Kidney (tissue), 14 donors: ENCODE data around the gene VEGFC. TPM values are rescaled to one million over a fixed set of nuclear protein-coding genes. Genes with fewer than 3 reads are reported as not detected.

Source experiments
- DNase-seq, 5 donors: peaks; one replicate each; pipeline ENCODE4 v3.0.0-alpha.2; 2013 to 2020
- FAIRE-seq: peaks from 2 replicates; lab custom pipeline; 2012; peaks lifted over from hg19 to GRCh38; lab: Jason Lieb, UNC
- H3K27ac ChIP-seq, 2 donors: one replicate each; pipeline ENCODE4 v1.7.0; 2013; ENCODE audit warnings: low read depth in 2 of 2, low read length in 2 of 2, inconsistent platforms in 1 of 2
- H3K27me3 ChIP-seq: one replicate; pipeline ENCODE4 v1.7.1; 2013; ENCODE audit warnings: low read length, inconsistent platforms; ENCODE audit not compliant: control insufficient read depth, insufficient read depth
- H3K36me3 ChIP-seq, 3 donors: one replicate each; pipeline versions ENCODE4 v1.7.0 to v1.7.1; 2013; ENCODE audit warnings: low read length in 3 of 3, control low read depth in 1 of 3, inconsistent platforms in 1 of 3; ENCODE audit not compliant: insufficient read depth in 3 of 3, control insufficient read depth in 2 of 3
- H3K4me1 ChIP-seq, 3 donors: one replicate each; pipeline versions ENCODE4 v1.7.0 to v1.7.1; 2013; ENCODE audit warnings: low read length in 3 of 3, inconsistent platforms in 1 of 3, low read depth in 1 of 3; ENCODE audit not compliant: control insufficient read depth in 2 of 3, insufficient read depth in 2 of 3
- H3K4me3 ChIP-seq, 3 donors: one replicate each; pipeline versions ENCODE4 v1.7.0 to v1.8.1; 2013; ENCODE audit warnings: low read length in 3 of 3, control low read depth in 1 of 3, inconsistent platforms in 1 of 3
- H3K9ac ChIP-seq, 3 donors: one replicate each; pipeline versions ENCODE4 v1.7.0 to v1.7.1; 2013; ENCODE audit warnings: low read length in 3 of 3, control low read depth in 1 of 3, inconsistent platforms in 1 of 3
- H3K9me3 ChIP-seq, 3 donors: one replicate each; pipeline versions ENCODE4 v1.7.0 to v1.7.1; 2013; ENCODE audit warnings: low read length in 3 of 3, control low read depth in 1 of 3, inconsistent platforms in 1 of 3; ENCODE audit not compliant: control insufficient read depth in 2 of 3, insufficient read depth in 1 of 3
- intact Hi-C: fragments of 100-400 bp; cut with DNase I; formaldehyde crosslinking; loops from one replicate; pipeline ENCODE4 v1.11.1; 2022
- polyA plus RNA-seq: library from polyadenylated mRNA; stranded (reverse); fragments of 350-450 nt; fragmentation: Illumina TruSeq; extraction: RNeasy Lipid Tissue Mini Kit (QIAGEN cat#74804); gene quantifications from one replicate; pipeline ENCODE4 v1.2.3, GENCODE V29; 2014; ENCODE audit warnings: low read depth, low replicate concordance; ENCODE audit not compliant: insufficient read depth
- total RNA-seq: library from RNA; stranded (reverse); fragmentation: NEBNext Ultra II Directional; extraction: Animal tissue kit (Norgen Biotek cat#: 25700); gene quantifications from one replicate; pipeline ENCODE4 v1.2.1, GENCODE V29; 2021
- TF ChIP-seq, protein P1 (sequence below): IDR thresholded peaks from 3 replicates; pipeline ENCODE4 v1.5.1; 2012; ENCODE audit warnings: mild to moderate bottlenecking, moderate library complexity, borderline replicate concordance; ENCODE audit not compliant: insufficient read depth; ENCODE audit errors: extremely low read depth
- donor health status: control.
- donor health status: control.
- donor health status: control.
- donor health status: control.
- donor health status: control.
- donor health status: DM: yes; HTN: yes; CAD: no.
- donor health status: Normal renal cell carcinoma (clear cell type).

The VEGFC gene
- total and polyA plus RNA-seq, 2 donors from 2014 or later: 6.6 to 14.3 TPM

DNA sequence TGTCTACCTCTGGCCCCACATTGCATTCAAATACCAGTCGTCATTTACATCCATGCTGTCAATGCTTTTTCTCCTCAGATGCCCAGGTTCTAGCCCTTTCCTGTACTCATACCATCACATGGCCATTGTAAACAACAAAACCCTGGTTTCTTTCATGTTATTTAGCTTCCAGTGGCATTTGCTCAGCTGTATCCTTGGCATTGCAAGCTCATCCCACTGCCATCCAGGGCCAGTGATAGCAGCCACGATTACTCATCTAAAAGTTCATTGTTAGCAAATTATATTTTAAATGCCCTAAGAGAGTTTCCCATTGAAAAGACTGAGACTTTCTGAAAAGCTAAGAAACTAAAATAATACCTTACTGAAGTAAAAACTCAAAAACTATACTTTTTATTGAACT, 34.0 kb downstream of the VEGFC start:
- Histone ChIP-seq H3K9me3 (no peaks in the 10 kb centered on the region), H3K4me1 (no peaks in the 10 kb centered on the region), H3K9ac (no peak overlapping the region), H3K4me3 (no peak overlapping the region), H3K36me3 (no peaks in the 10 kb centered on the region), H3K27me3 (no peaks in the 10 kb centered on the region), H3K27ac (no peak overlapping the region)
- intact Hi-C loops: no loop called here
- FAIRE-seq (no peak), DNase-seq (no peak)
- TF ChIP-seq, protein P1, sequence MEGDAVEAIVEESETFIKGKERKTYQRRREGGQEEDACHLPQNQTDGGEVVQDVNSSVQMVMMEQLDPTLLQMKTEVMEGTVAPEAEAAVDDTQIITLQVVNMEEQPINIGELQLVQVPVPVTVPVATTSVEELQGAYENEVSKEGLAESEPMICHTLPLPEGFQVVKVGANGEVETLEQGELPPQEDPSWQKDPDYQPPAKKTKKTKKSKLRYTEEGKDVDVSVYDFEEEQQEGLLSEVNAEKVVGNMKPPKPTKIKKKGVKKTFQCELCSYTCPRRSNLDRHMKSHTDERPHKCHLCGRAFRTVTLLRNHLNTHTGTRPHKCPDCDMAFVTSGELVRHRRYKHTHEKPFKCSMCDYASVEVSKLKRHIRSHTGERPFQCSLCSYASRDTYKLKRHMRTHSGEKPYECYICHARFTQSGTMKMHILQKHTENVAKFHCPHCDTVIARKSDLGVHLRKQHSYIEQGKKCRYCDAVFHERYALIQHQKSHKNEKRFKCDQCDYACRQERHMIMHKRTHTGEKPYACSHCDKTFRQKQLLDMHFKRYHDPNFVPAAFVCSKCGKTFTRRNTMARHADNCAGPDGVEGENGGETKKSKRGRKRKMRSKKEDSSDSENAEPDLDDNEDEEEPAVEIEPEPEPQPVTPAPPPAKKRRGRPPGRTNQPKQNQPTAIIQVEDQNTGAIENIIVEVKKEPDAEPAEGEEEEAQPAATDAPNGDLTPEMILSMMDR: no peak

DNA sequence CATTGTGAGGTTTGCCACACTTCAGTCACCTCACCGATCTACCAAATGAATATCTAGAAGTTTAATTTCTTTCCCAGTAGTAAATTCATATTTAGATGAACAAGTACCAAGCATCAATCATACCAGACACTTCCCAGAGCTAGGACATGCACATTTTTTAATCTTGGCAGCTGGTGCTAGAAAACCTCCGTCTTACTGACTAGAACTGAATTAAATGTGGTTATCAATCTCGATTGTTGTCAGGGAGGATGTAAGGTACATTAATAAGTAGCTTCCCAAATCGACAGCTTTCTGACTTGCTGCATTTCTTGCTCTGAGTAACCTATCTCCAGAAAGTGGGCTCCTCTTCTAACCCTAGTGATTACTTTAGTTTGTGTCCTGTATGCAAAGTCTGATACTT, 34.4 kb downstream of the VEGFC start:
- no peak for DNase-seq
- no peaks in the 10 kb centered on the region for H3K27me3 ChIP-seq
- H3K27ac ChIP-seq: no peak overlapping the region
- FAIRE-seq: no peak
- TF ChIP-seq, protein P1: no peak
- H3K9me3 ChIP-seq: no peaks in the 10 kb centered on the region
- H3K4me1 ChIP-seq: no peaks in the 10 kb centered on the region
- no peak overlapping the region for H3K9ac ChIP-seq
- no peaks in the 10 kb centered on the region for H3K36me3 ChIP-seq
- intact Hi-C loops: no loop called here
- no peak overlapping the region for H3K4me3 ChIP-seq

DNA sequence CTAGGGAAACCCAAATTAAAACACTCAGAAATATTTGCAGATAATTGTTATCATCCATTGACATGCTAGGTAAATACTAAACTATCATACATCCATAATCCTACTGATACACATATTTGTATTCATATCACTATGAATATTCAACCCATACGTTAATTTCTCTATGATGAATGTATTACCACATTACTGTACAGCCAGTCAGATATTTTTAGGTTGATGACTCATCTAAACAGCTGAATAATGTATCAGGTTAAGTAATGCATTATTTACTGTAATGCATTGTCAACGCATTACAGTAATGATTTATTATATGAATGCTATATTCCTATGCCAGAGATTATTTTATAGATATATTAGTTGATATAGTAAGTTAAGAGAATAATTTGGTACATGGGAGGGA, 37.1 kb downstream of the VEGFC start:
- Histone ChIP-seq H3K9ac (no peak overlapping the region), H3K27me3 (no peaks in the 10 kb centered on the region), H3K4me3 (no peak overlapping the region), H3K9me3 (no peaks in the 10 kb centered on the region), H3K4me1 (no peaks in the 10 kb centered on the region), H3K27ac (no peak overlapping the region), H3K36me3 (no peaks in the 10 kb centered on the region)
- TF ChIP-seq, protein P1: no peak
- DNase-seq: no peak
- FAIRE-seq: no peak
- intact Hi-C loops: no loop called here

DNA sequence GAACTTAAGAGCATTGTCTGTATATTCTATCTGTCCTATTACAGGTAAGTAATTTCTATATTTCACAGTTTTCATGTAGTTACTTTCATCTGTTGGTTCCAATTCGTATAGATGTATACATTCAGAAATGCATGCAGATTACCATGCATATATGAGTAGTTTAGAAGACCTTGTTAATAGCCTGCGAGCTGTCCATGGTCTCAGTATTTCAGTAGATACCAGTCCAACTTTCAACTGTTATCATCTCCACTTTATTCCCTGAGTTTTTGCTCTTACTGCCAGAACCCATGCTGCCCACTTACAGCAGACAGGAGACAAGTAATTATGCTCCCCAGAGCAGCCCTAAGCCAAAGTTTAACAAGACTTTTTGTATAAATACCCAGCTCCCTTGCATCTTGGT, 37.7 kb downstream of the VEGFC start:
- H3K4me3 ChIP-seq: no peak overlapping the region
- H3K27ac ChIP-seq: no peak overlapping the region
- intact Hi-C loops: no loop called here
- no peaks in the 10 kb centered on the region for H3K9me3 ChIP-seq
- no peaks in the 10 kb centered on the region for H3K4me1 ChIP-seq
- H3K27me3 ChIP-seq: no peaks in the 10 kb centered on the region
- DNase-seq (no peak), FAIRE-seq (no peak)
- no peaks in the 10 kb centered on the region for H3K36me3 ChIP-seq
- TF ChIP-seq, protein P1: no peak
- H3K9ac ChIP-seq: no peak overlapping the region
